ENCODE data around the gene SNX20.

GRCh38 chr16:50697881-50698767 lies 17.0 kb upstream of the SNX20 start:
- TF ChIP-seq POLR2A (IDR thresholded peaks at IDR 0.05; ENCODE audit: low read length) (no peak), GATA1 (IDR thresholded peaks at IDR 0.05; ENCODE audit: low read depth, low read length) (no peak)

Data from erythroblast (primary cell).